ENCODE measurements around the gene SRPK2. TPM values are rescaled to one million over a fixed set of nuclear protein-coding genes. Genes with fewer than 3 reads are reported as not detected.

The SRPK2 gene
- total and polyA plus RNA-seq, 2 of the 8 experiments (the other 6 are each of a cell fraction or from before 2014, with no cell fraction given), result 10.0 to 47.1 TPM

- Histone ChIP-seq H4K91ac (replicated peaks; ENCODE audit: insufficient read length, low read length) (no peak overlapping the region), H3K4me3 (ENCODE audit: extremely low read depth in 1 of 4, insufficient read depth in 2 of 4, low read depth in 3 of 4, low read length in 4 of 4) (no peak overlapping the region), H4K8ac (ENCODE audit: extremely low read depth, insufficient read depth, low read length) (no peak overlapping the region), H3K27me3 (replicated peaks in 1 of 4; ENCODE audit: control insufficient read depth in 3 of 4, extremely low read depth in 1 of 4, insufficient read depth in 3 of 4, low read length in 3 of 4) (no peaks in the 10 kb centered on the region), H4K20me1 (replicated peaks in 1 of 2; ENCODE audit: control insufficient read depth in 1 of 2, insufficient read depth in 2 of 2, low read length in 2 of 2) (peaks cover 0 to 7% of the 10 kb centered on the region in 2 experiments), H2BK5ac (ENCODE audit: low read depth, low read length) (no peak overlapping the region), H3K18ac (ENCODE audit: extremely low read depth, low read length) (no peak overlapping the region), H3K27ac (ENCODE audit: low read depth, low read length) (no peak overlapping the region), H3K4me1 (replicated peaks in 1 of 4; ENCODE audit: control insufficient read depth in 3 of 4, insufficient read depth in 4 of 4, low read length in 3 of 4) (peaks cover 0 to 5% (median 0%) of the 10 kb centered on the region in 4 experiments; a peak in 1 of 7 replicates), H2BK20ac (ENCODE audit: low read length) (no peak overlapping the region), H3K4me2 (ENCODE audit: insufficient read depth in 1 of 2, low read depth in 2 of 2, low read length in 2 of 2) (no peak overlapping the region), H3K79me2 (ENCODE audit: control insufficient read depth in 1 of 2, insufficient read depth in 2 of 2, low read length in 2 of 2) (peaks cover 0 to 56% of the 10 kb centered on the region in 2 experiments; a peak in 3 of 4 replicates), H2AK5ac (ENCODE audit: low read depth, low read length) (no peak overlapping the region), H3K9me3 (ENCODE audit: insufficient read depth in 2 of 2, low read depth in 1 of 2, low read length in 1 of 2) (no peaks in the 10 kb centered on the region), H2BK12ac (ENCODE audit: low read depth, low read length) (no peak overlapping the region), H3K36me3 (ENCODE audit: control insufficient read depth in 2 of 4, insufficient read depth in 4 of 4, low read length in 3 of 4) (no peaks in the 10 kb centered on the region), H3K56ac (replicated peaks; ENCODE audit: insufficient read length, low read depth, low read length) (no peak overlapping the region), H3K4ac (replicated peaks; ENCODE audit: insufficient read length, low read depth, low read length) (no peak overlapping the region), H3K9ac (replicated peaks in 1 of 4; ENCODE audit: extremely low read depth in 1 of 4, low read depth in 3 of 4, low read length in 3 of 4) (no peak overlapping the region), H3K79me1 (ENCODE audit: low read depth, low read length) (peaks cover 4% of the 10 kb centered on the region; the same call in 1 of the 2 replicates), H2BK15ac (ENCODE audit: low read length) (no peak overlapping the region), H2AFZ (ENCODE audit: low read length) (no peak overlapping the region), H3K23ac (ENCODE audit: insufficient read length) (no peak overlapping the region), H2BK120ac (replicated peaks; ENCODE audit: low read depth, low read length) (no peak overlapping the region), H3K14ac (ENCODE audit: insufficient read length) (no peak overlapping the region), H3K23me2 (ENCODE audit: low read depth, low read length) (no peaks in the 10 kb centered on the region), H4K5ac (ENCODE audit: insufficient read length, low read depth, low read length) (no peak overlapping the region)
- POLR2A ChIA-PET (ENCODE audit: partially characterized antibody), result no interaction called here
- DNase-seq (ENCODE audit: low read depth in 1 of 2, low spot score in 2 of 2) (no peak), FAIRE-seq (no peak)
- WGBS, 2 experiments (ENCODE audit: extremely low coverage in 1 of 2, insufficient coverage in 1 of 2, insufficient read length in 1 of 2, insufficient replicate concordance in 2 of 2, low coverage in 1 of 2, low lambda C conversion rate in 2 of 2, missing lambda C conversion rate in 1 of 2), result 87% methylated on average over 4 of the region's 4 CpGs; no CpG with 5 or more reads in 1 of the 2 experiments
- CTCF ChIA-PET (ENCODE audit: partially characterized antibody), result no interaction called here
- TF ChIP-seq, protein P1, sequence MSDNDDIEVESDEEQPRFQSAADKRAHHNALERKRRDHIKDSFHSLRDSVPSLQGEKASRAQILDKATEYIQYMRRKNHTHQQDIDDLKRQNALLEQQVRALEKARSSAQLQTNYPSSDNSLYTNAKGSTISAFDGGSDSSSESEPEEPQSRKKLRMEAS (IDR thresholded peaks at IDR 0.05), result no peak
- TF ChIP-seq NRF1 (IDR thresholded peaks at IDR 0.05; ENCODE audit: low read depth, low read length) (no peak), GTF2F1 (IDR thresholded peaks at IDR 0.05; ENCODE audit: borderline replicate concordance, low read depth, low read length) (no peak), CTCF (IDR thresholded peaks at IDR 0.05; ENCODE audit: control extremely low read depth in 1 of 3, insufficient read depth in 1 of 3, low read depth in 1 of 3, low read length in 3 of 3) (no peak), SIRT6 (IDR thresholded peaks at IDR 0.05; ENCODE audit: low read length) (no peak), BRCA1 (IDR thresholded peaks at IDR 0.05; ENCODE audit: low read depth, low read length) (no peak), SUZ12 (IDR thresholded peaks at IDR 0.05; ENCODE audit: low read length) (no peak), RNF2 (IDR thresholded peaks at IDR 0.05; ENCODE audit: borderline replicate concordance, low read depth, low read length, missing control alignments, poor library complexity, severe bottlenecking) (no peak), TEAD4 (IDR thresholded peaks at IDR 0.05; ENCODE audit: low read depth, low read length) (no peak), HDAC6 (IDR thresholded peaks at IDR 0.05; ENCODE audit: low read depth, low read length) (no peak), CHD1 (IDR thresholded peaks at IDR 0.05; ENCODE audit: low read depth, low read length) (no peak), BCL11A (IDR thresholded peaks at IDR 0.05; ENCODE audit: low read depth in 2 of 2, low read length in 2 of 2) (no peak)
Measured at GRCh38 chr7:105306298-105306748, 82.4 kb downstream of the SRPK2 start.
